GM19463 (cell line): ENCODE measurements around the gene PIGL.
"Not testable (repeated sequence)": the region's sequence is repeated elsewhere in the genome, so short reads cannot be mapped to it uniquely, and the experiment has no call there.

Source experiments
- ATAC-seq: cut with Tn5 transposase; IDR thresholded peaks from one replicate; pipeline ENCODE4 v1.9.1; 2021; ENCODE audit warnings: mild to moderate bottlenecking, moderate library complexity; ENCODE audit not compliant: unreplicated experiment

PIGL gene

GRCh38 chr17:16217002-16217635 is at the start of gene PIGL:
TSS of gene PIGL (plus strand) at chr17:16217210. CDS start at chr17:16217227, 17 bp downstream.
- peak; percentile 41 for ATAC-seq

- ATAC-seq: no peak
Observed at GRCh38 chr17:16171613-16172012, 45.4 kb upstream of the PIGL start.

- ATAC-seq: no peak
Observed at GRCh38 chr17:16178836-16179235, 38.2 kb upstream of the PIGL start.

- no peak for ATAC-seq
Observed at GRCh38 chr17:16181581-16181980, 35.4 kb upstream of the PIGL start.

- no peak for ATAC-seq
Observed at GRCh38 chr17:16187642-16188041, 29.4 kb upstream of the PIGL start.

GRCh38 chr17:16189791-16190348 is 27.1 kb upstream of the PIGL start:
- no peak for ATAC-seq

GRCh38 chr17:16190703-16191360 is 26.2 kb upstream of the PIGL start:
- ATAC-seq: no peak

GRCh38 chr17:16191604-16192003 is 25.4 kb upstream of the PIGL start:
- no peak for ATAC-seq

- ATAC-seq: not testable (repeated sequence)
Observed at GRCh38 chr17:16194307-16194835, 22.6 kb upstream of the PIGL start.

GRCh38 chr17:16197276-16197675 is 19.7 kb upstream of the PIGL start:
- no peak for ATAC-seq

- ATAC-seq: no peak
Observed at GRCh38 chr17:16199093-16199492, 17.9 kb upstream of the PIGL start.

GRCh38 chr17:16201693-16202131 is 15.3 kb upstream of the PIGL start:
- not testable (repeated sequence) for ATAC-seq

- not testable (repeated sequence) for ATAC-seq
Observed at GRCh38 chr17:16202554-16203500, 14.2 kb upstream of the PIGL start.

GRCh38 chr17:16204763-16205162 is 12.2 kb upstream of the PIGL start:
- ATAC-seq: not testable (repeated sequence)

GRCh38 chr17:16211590-16211989 is 5.4 kb upstream of the PIGL start:
- ATAC-seq: no peak

- no peak for ATAC-seq
Observed at GRCh38 chr17:16212793-16213192, 4.2 kb upstream of the PIGL start.

GRCh38 chr17:16214190-16215001 is 2.6 kb upstream of the PIGL start:
- no peak for ATAC-seq

GRCh38 chr17:16215002-16215272 is 2.1 kb upstream of the PIGL start:
- peak; percentile 33 for ATAC-seq

- ATAC-seq: peak; percentile 78
Observed at GRCh38 chr17:16215273-16215964, 1.6 kb upstream of the PIGL start, which contains the start of gene NCOR1. TSS of gene NCOR1 (minus strand) at chr17:16215534. CDS start at chr17:16194569, 20,965 bp downstream.

GRCh38 chr17:16215965-16216316 is 1.1 kb upstream of the PIGL start:
- ATAC-seq: peak; percentile 3
